H9 (cell line): ENCODE data around the gene LRRC7. TPM values are rescaled to one million over a fixed set of nuclear protein-coding genes. Genes with fewer than 3 reads are reported as not detected.

Experiments
- DNase-seq: peaks from one replicate; pipeline ENCODE4 v3.0.0-alpha.2; 2017
- H2AFZ ChIP-seq: one replicate; pipeline ENCODE4 v1.6.1; 2013; ENCODE audit warnings: mild to moderate bottlenecking, low read length, control low read depth, moderate library complexity
- H2AK5ac ChIP-seq: 2 replicates; pipeline ENCODE4 v1.6.1; 2013; ENCODE audit warnings: low read length, control low read depth, mixed read lengths; ENCODE audit not compliant: insufficient read length
- H2BK120ac ChIP-seq: one replicate; pipeline ENCODE4 v1.6.1; 2013; ENCODE audit warnings: low read depth, mild to moderate bottlenecking, low read length, control low read depth, inconsistent platforms; ENCODE audit not compliant: poor library complexity, severe bottlenecking
- H2BK12ac ChIP-seq: 2 replicates; pipeline ENCODE4 v1.6.1; 2013; ENCODE audit warnings: low read length, control low read depth, mixed read lengths, low read depth; ENCODE audit not compliant: insufficient read length
- H2BK15ac ChIP-seq: 2 replicates; pipeline ENCODE4 v1.6.1; 2013; ENCODE audit warnings: low read depth, low read length, control low read depth
- H2BK20ac ChIP-seq: one replicate; pipeline ENCODE4 v1.6.1; 2013; ENCODE audit warnings: low read depth, mild to moderate bottlenecking, low read length, control low read depth, inconsistent platforms; ENCODE audit not compliant: poor library complexity, severe bottlenecking
- H2BK5ac ChIP-seq: 2 replicates; pipeline ENCODE4 v1.6.1; 2013; ENCODE audit warnings: low read length, control low read depth, mixed read lengths; ENCODE audit not compliant: insufficient read length
- H3K14ac ChIP-seq: 2 replicates; pipeline ENCODE4 v1.6.1; 2013; ENCODE audit warnings: low read length, control low read depth; ENCODE audit not compliant: insufficient read depth
- H3K18ac ChIP-seq: 2 replicates; pipeline ENCODE4 v1.6.1; 2013; ENCODE audit warnings: low read depth, mild to moderate bottlenecking, mixed read lengths, low read length, control low read depth; ENCODE audit not compliant: insufficient read length
- H3K23ac ChIP-seq: 2 replicates; pipeline ENCODE4 v1.6.1; 2013; ENCODE audit warnings: low read length, control low read depth, mixed read lengths, low read depth; ENCODE audit not compliant: insufficient read length
- H3K23me2 ChIP-seq: 2 replicates; pipeline ENCODE4 v1.6.1; 2013; ENCODE audit warnings: low read depth, mild to moderate bottlenecking, mixed read lengths, low read length, control low read depth; ENCODE audit not compliant: insufficient read length, poor library complexity, severe bottlenecking
- H3K27ac ChIP-seq: 2 replicates; pipeline ENCODE4 v1.5.1; 2013; ENCODE audit warnings: low read length, control low read depth, mixed read lengths, low read depth; ENCODE audit not compliant: insufficient read length
- H3K27me3 ChIP-seq: 2 replicates; pipeline ENCODE4 v1.6.1; 2013; ENCODE audit warnings: low read length, control low read depth, inconsistent platforms; ENCODE audit not compliant: insufficient read depth
- H3K4ac ChIP-seq: 2 replicates; pipeline ENCODE4 v1.6.1; 2013; ENCODE audit warnings: low read depth, mild to moderate bottlenecking, control low read depth, inconsistent platforms, low read length, moderate library complexity
- H3K4me1 ChIP-seq: 2 replicates; pipeline ENCODE4 v1.6.1; 2013; ENCODE audit warnings: low read length, control low read depth, inconsistent platforms; ENCODE audit not compliant: insufficient read depth
- H3K4me2 ChIP-seq: 2 replicates; pipeline ENCODE4 v1.6.1; 2013; ENCODE audit warnings: low read length, control low read depth, mixed read lengths; ENCODE audit not compliant: insufficient read length, insufficient read depth
- H3K56ac ChIP-seq: 2 replicates; pipeline ENCODE4 v1.6.1; 2013; ENCODE audit warnings: low read depth, mild to moderate bottlenecking, mixed read lengths, low read length, control low read depth; ENCODE audit not compliant: insufficient read length
- H3K79me1 ChIP-seq: 2 replicates; pipeline ENCODE4 v1.6.1; 2013; ENCODE audit warnings: low read depth, mild to moderate bottlenecking, moderate library complexity, low read length, control low read depth, inconsistent platforms; ENCODE audit not compliant: insufficient read depth, poor library complexity, severe bottlenecking
- H3K79me2 ChIP-seq: 2 replicates; pipeline ENCODE4 v1.6.1; 2013; ENCODE audit warnings: low read length, control low read depth, inconsistent platforms; ENCODE audit not compliant: insufficient read depth
- H3K9ac ChIP-seq: 2 replicates; pipeline ENCODE4 v1.6.1; 2013; ENCODE audit warnings: low read length, control low read depth, mixed read lengths; ENCODE audit not compliant: insufficient read length; ENCODE audit errors: extremely low read depth
- H3K9me3 ChIP-seq: one replicate; pipeline ENCODE4 v1.6.1; 2013; ENCODE audit warnings: low read depth, low read length, inconsistent platforms; ENCODE audit not compliant: control insufficient read depth
- H3T11ph ChIP-seq: one replicate; pipeline ENCODE4 v1.6.1; 2013; ENCODE audit warnings: mild to moderate bottlenecking, low read length, control low read depth, inconsistent platforms
- H4K20me1 ChIP-seq: one replicate; pipeline ENCODE4 v1.6.1; 2013; ENCODE audit not compliant: control insufficient read depth, insufficient read length, insufficient read depth
- H4K5ac ChIP-seq: 2 replicates; pipeline ENCODE4 v1.6.1; 2013; ENCODE audit warnings: low read depth, mild to moderate bottlenecking, mixed read lengths, low read length, control low read depth; ENCODE audit not compliant: insufficient read length
- H4K8ac ChIP-seq: replicated peaks from 2 replicates; pipeline ENCODE4 v1.6.1; 2013; ENCODE audit warnings: low read length, control low read depth, mixed read lengths, low read depth; ENCODE audit not compliant: insufficient read length
- H4K91ac ChIP-seq: 2 replicates; pipeline ENCODE4 v1.6.1; 2013; ENCODE audit warnings: low read depth, mild to moderate bottlenecking, moderate library complexity, mixed read lengths, low read length, control low read depth; ENCODE audit not compliant: insufficient read length
- H3K27ac Mint-ChIP-seq, 3 experiments: 2 replicates in 2 of 3; 3 replicates in 1 of 3; pipeline ENCODE4 v1.8.0; 2020 to 2021; ENCODE audit warnings: mixed read lengths in 3 of 3, mild to moderate bottlenecking in 1 of 3, moderate library complexity in 1 of 3
- H3K27me3 Mint-ChIP-seq: 2 replicates; pipeline ENCODE4 v1.8.0; 2021; ENCODE audit warnings: low read depth, mild to moderate bottlenecking, moderate library complexity, mixed read lengths
- H3K36me3 Mint-ChIP-seq, 3 experiments: 2 replicates in 2 of 3; 3 replicates in 1 of 3; pipeline ENCODE4 v1.8.0; 2020 to 2021; ENCODE audit warnings: low read depth in 3 of 3, mixed read lengths in 3 of 3; ENCODE audit not compliant: insufficient read depth in 1 of 3
- H3K4me1 Mint-ChIP-seq, 2 experiments: 2 replicates each; pipeline ENCODE4 v1.8.0; 2020; ENCODE audit warnings: mixed read lengths in 2 of 2
- H3K4me3 Mint-ChIP-seq, 2 experiments: 2 replicates in 1 of 2; 3 replicates in 1 of 2; pipeline ENCODE4 v1.8.0; 2020 to 2021; ENCODE audit warnings: mild to moderate bottlenecking in 2 of 2, mixed read lengths in 2 of 2, moderate library complexity in 1 of 2
- H3K9me3 Mint-ChIP-seq, 2 experiments: 2 replicates in 1 of 2; 3 replicates in 1 of 2; pipeline ENCODE4 v1.8.0; 2020; ENCODE audit warnings: mild to moderate bottlenecking in 2 of 2, mixed read lengths in 2 of 2, moderate library complexity in 1 of 2
- CTCF ChIP-seq: fragments of 200-600 bp; sonication (generic); conservative IDR thresholded peaks from 3 replicates; pipeline ENCODE4 v1.8.0; 2021; ENCODE audit warnings: antibody characterized with exemption, mild to moderate bottlenecking
- WGBS: extraction: QIAGEN DNeasy Blood & Tissue Kit; methylation state at CpG from one replicate; pipeline ENCODE4 v1.1.7; 2013; ENCODE audit warnings: missing lambda C conversion rate, low lambda C conversion rate, mixed read lengths; ENCODE audit not compliant: insufficient read length; ENCODE audit errors: extremely low coverage; 5-methylcytosine and 5-hydroxymethylcytosine counted together
- total RNA-seq: library from RNA; stranded (reverse); gene quantifications from 2 replicates; pipeline ENCODE4 v1.2.1, GENCODE V29; 2021

Gene LRRC7
- total RNA-seq, 1 experiment from 2014 or later = not detected

- no peak overlapping the region for H2BK5ac ChIP-seq
- no peaks in the 10 kb centered on the region for H3K9me3 ChIP-seq
- H3K36me3 Mint-ChIP-seq = peaks cover 4 to 9% (median 8%) of the 10 kb centered on the region in 3 experiments
- no peaks in the 10 kb centered on the region for H3K79me2 ChIP-seq
- H3K23ac ChIP-seq = no peak overlapping the region
- no peak overlapping the region for H3K9ac ChIP-seq
- no peak overlapping the region for H2BK15ac ChIP-seq
- H2AFZ ChIP-seq = no peak overlapping the region
- H4K91ac ChIP-seq = no peak overlapping the region
- no CpG with 5 or more reads among the region's 1 CpG for WGBS
- no peak overlapping the region for H2BK120ac ChIP-seq
- H3K27me3 ChIP-seq = no peaks in the 10 kb centered on the region
- no peak overlapping the region for H3K27ac ChIP-seq
- H3K9me3 Mint-ChIP-seq = peaks cover 15 to 21% of the 10 kb centered on the region in 2 experiments
- peaks cover 0 to 3% of the 10 kb centered on the region in 2 experiments; a peak in 2 of 4 replicates for H3K4me1 Mint-ChIP-seq
- no peak overlapping the region for H3K4me2 ChIP-seq
- H3K14ac ChIP-seq = no peak overlapping the region
- H4K8ac ChIP-seq = no peak overlapping the region
- H3K79me1 ChIP-seq = no peaks in the 10 kb centered on the region
- H3K4me3 Mint-ChIP-seq = no peak overlapping the region
- TF ChIP-seq CTCF = no peak
- no peaks in the 10 kb centered on the region for H3K23me2 ChIP-seq
- H3K18ac ChIP-seq = no peak overlapping the region
- H2BK12ac ChIP-seq = no peak overlapping the region
- H3K4ac ChIP-seq = no peak overlapping the region
- H3K27ac Mint-ChIP-seq = no peak overlapping the region
- no peak overlapping the region for H4K5ac ChIP-seq
- no peaks in the 10 kb centered on the region for H4K20me1 ChIP-seq
- H3T11ph ChIP-seq = no peak overlapping the region
- no peaks in the 10 kb centered on the region; the same call in 1 of the 2 replicates for H3K27me3 Mint-ChIP-seq
- H3K56ac ChIP-seq = no peak overlapping the region
- no peak overlapping the region for H2BK20ac ChIP-seq
- no peak overlapping the region for H2AK5ac ChIP-seq
- H3K4me1 ChIP-seq = no peaks in the 10 kb centered on the region
- DNase-seq = no peak
These were observed 346.3 kb downstream of the LRRC7 start for GRCh38 chr1:69913977-69914376.
